Chondrocyte (in vitro differentiated cells): Measurements from ENCODE around the gene ATXN7. TPM values are rescaled to one million over a fixed set of nuclear protein-coding genes. Genes with fewer than 3 reads are reported as not detected.
A peak's percentile ranks its signal among the peaks of the same experiment; 100 is the strongest.

Experiments used
- DNase-seq: peaks from one replicate; pipeline ENCODE4 v3.0.0; 2021; ENCODE audit warnings: mixed read lengths, low spot score
- H3K27ac Mint-ChIP-seq: one replicate; pipeline ENCODE4 v1.8.0; 2021; ENCODE audit warnings: mild to moderate bottlenecking, moderate library complexity, mixed read lengths; ENCODE audit not compliant: unreplicated experiment
- H3K27me3 Mint-ChIP-seq: 2 replicates; pipeline ENCODE4 v1.8.0; 2021; ENCODE audit warnings: low read depth, mixed read lengths
- H3K36me3 Mint-ChIP-seq: 2 replicates; pipeline ENCODE4 v1.8.0; 2021; ENCODE audit warnings: low read depth, mixed read lengths
- H3K4me1 Mint-ChIP-seq: 2 replicates; pipeline ENCODE4 v1.8.0; 2021; ENCODE audit warnings: low read depth, mild to moderate bottlenecking, mixed read lengths
- H3K4me3 Mint-ChIP-seq: one replicate; pipeline ENCODE4 v1.8.0; 2021; ENCODE audit warnings: mild to moderate bottlenecking, moderate library complexity, mixed read lengths; ENCODE audit not compliant: unreplicated experiment
- H3K9me3 Mint-ChIP-seq: 2 replicates; pipeline ENCODE4 v1.8.0; 2021; ENCODE audit warnings: low read depth, mixed read lengths
- total RNA-seq: library from RNA; stranded (reverse); gene quantifications from 3 replicates; pipeline ENCODE4 v1.2.1, GENCODE V29; 2021
- TF ChIP-seq, protein P1 (sequence below): fragments of 200-600 bp; sonication (generic); IDR thresholded peaks from 2 replicates; pipeline ENCODE4 v1.5.0; 2021; ENCODE audit warnings: antibody characterized with exemption, mild to moderate bottlenecking, moderate library complexity

The ATXN7 gene
- total RNA-seq, 1 donor from 2014 or later = 19.1 TPM

DNA sequence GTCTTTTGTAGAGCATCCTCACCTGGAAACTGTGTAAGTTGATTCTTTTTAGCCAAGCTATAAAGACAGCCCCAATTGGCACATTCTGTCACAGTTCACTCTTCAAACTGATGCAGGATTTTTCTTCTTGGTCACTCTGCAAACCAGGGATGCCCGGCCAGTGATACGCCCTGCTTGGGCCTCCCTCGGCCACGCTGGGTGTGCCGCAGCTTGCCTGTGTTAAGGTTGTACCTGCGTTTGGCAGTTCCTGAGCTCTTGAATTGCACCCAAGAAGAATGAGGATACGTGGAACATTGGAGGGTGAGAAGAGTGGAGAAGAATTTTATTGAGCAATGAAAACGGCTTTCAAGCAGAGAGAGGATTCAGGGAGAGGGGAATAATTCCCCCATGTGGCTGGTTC lies 109.7 kb downstream of the ATXN7 start:
- peak overlapping the region; percentile 29 for H3K27ac Mint-ChIP-seq
- no peak overlapping the region for H3K4me3 Mint-ChIP-seq
- no peak for DNase-seq
- H3K4me1 Mint-ChIP-seq = peaks cover 83% of the 10 kb centered on the region
- H3K9me3 Mint-ChIP-seq = no peaks in the 10 kb centered on the region
- H3K36me3 Mint-ChIP-seq = peaks cover 6% of the 10 kb centered on the region
- TF ChIP-seq, protein P1, sequence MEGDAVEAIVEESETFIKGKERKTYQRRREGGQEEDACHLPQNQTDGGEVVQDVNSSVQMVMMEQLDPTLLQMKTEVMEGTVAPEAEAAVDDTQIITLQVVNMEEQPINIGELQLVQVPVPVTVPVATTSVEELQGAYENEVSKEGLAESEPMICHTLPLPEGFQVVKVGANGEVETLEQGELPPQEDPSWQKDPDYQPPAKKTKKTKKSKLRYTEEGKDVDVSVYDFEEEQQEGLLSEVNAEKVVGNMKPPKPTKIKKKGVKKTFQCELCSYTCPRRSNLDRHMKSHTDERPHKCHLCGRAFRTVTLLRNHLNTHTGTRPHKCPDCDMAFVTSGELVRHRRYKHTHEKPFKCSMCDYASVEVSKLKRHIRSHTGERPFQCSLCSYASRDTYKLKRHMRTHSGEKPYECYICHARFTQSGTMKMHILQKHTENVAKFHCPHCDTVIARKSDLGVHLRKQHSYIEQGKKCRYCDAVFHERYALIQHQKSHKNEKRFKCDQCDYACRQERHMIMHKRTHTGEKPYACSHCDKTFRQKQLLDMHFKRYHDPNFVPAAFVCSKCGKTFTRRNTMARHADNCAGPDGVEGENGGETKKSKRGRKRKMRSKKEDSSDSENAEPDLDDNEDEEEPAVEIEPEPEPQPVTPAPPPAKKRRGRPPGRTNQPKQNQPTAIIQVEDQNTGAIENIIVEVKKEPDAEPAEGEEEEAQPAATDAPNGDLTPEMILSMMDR = no peak
- H3K27me3 Mint-ChIP-seq = no peaks in the 10 kb centered on the region

DNA sequence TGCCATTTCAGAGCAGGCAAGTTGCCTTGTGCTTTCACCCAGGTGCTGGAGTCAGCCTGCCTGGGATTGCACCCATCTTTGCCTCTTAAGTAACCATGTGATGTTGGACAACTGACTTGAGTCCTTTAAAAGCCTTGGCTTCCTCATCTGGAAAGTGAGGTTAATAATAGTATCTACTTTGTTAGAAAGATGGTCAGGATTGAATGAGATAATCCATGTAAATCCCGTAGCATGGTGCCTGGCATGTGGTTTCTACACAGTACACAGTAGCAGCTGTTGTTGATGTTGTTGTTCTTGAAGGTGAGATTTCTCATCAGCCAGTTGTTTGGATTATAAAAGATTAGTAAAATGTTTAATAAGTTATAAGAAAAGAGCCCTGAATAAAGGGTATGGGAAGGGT lies 110.8 kb downstream of the ATXN7 start:
- no peak for DNase-seq
- Mint-ChIP-seq H3K27me3 (no peaks in the 10 kb centered on the region), H3K4me1 (peaks cover 78% of the 10 kb centered on the region), H3K4me3 (no peak overlapping the region), H3K9me3 (no peaks in the 10 kb centered on the region), H3K36me3 (peaks cover 6% of the 10 kb centered on the region), H3K27ac (no peak overlapping the region)
- TF ChIP-seq, protein P1 = no peak

DNA sequence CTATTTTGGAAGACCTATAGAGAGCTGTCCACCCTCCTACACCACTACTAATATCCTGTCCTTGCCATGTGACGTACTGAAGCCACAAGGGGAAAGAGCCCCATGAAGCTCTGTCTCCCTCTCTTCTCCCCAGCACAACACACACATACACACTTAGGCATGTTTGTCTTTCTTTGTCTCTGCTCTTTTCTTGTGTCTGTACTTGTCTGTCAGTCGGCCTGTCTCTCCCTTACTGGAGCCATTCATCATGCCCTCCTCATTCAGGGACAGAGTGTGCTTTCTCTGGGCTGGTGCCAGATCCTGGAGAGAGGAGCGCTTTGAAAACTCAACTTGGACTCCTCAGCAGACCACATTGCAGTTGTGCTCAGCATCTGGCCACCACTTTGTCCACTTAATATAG lies 112.1 kb downstream of the ATXN7 start:
- DNase-seq = no peak
- H3K4me3 Mint-ChIP-seq = no peak overlapping the region

DNA sequence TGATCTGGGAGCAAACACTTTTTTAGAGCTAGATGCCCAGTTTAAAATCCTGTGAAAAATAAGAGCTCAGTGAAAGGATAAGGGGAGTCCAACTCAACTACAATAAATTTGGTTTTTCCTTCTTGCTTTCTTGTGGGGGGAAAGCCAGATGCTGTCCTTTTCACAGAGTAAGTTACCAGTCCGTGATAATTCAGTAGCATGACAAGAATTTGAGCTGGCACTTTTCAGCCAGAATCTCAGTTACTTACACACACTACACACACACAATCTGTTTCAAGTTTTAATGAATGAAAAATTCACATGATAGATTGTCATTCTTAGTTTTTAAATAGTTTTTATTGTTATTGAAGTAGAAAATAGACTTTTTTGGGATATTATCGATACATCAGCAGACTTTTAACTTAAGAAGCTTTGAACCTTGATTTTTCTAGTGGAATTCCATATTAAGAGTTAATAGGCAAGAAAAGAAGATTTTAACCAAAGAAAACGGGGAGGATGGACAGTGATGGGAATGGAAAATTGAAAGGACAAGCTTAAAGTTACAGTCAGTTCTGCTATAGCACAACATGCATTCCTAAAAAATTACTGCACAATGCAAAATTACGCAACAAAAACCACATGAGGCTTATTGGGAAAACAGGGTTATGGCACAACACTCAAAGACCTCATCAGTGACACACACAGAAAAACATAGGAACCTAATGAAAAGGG lies 112.6 kb downstream of the ATXN7 start:
- peaks cover 60% of the 10 kb centered on the region for H3K4me1 Mint-ChIP-seq
- no peak overlapping the region for H3K4me3 Mint-ChIP-seq
- TF ChIP-seq, protein P1 = no peak
- no peaks in the 10 kb centered on the region for H3K9me3 Mint-ChIP-seq
- peak overlapping the region; percentile 85 for H3K27ac Mint-ChIP-seq
- H3K36me3 Mint-ChIP-seq = peaks cover 8% of the 10 kb centered on the region
- H3K27me3 Mint-ChIP-seq = no peaks in the 10 kb centered on the region
- no peak for DNase-seq

More for the DNA sequence above, 112.1 kb downstream of the ATXN7 start:
- Mint-ChIP-seq H3K4me1 (peaks cover 66% of the 10 kb centered on the region), H3K36me3 (peaks cover 8% of the 10 kb centered on the region), H3K9me3 (no peaks in the 10 kb centered on the region), H3K27ac (peak overlapping the region; percentile 85), H3K27me3 (no peaks in the 10 kb centered on the region)
- TF ChIP-seq, protein P1 = no peak

DNA sequence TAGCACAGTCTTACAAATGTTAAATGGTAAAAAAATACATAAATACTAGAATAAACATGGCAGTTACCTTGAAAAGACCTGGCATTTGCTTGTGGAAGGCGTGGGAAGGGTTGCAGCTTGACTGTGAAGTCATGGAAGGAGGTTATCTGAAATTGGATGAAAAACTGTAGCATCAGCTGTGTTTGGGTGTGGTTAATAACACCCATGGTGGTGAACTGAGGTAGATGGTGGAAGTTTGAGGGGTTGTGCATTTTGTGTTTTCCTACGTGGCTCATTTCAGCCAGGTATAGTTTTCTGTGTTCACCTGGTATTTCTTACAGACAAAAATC lies 113.2 kb downstream of the ATXN7 start:
- TF ChIP-seq, protein P1 = no peak
- peaks cover 8% of the 10 kb centered on the region for H3K36me3 Mint-ChIP-seq
- no peaks in the 10 kb centered on the region for H3K9me3 Mint-ChIP-seq
- H3K27ac Mint-ChIP-seq = peak overlapping the region; percentile 58
- no peak overlapping the region for H3K4me3 Mint-ChIP-seq
- no peaks in the 10 kb centered on the region for H3K27me3 Mint-ChIP-seq
- peaks cover 55% of the 10 kb centered on the region for H3K4me1 Mint-ChIP-seq
- DNase-seq = no peak
